Ascending aorta (tissue), 2 donors: Measurements from ENCODE around the gene KCNH3. TPM values are rescaled to one million over a fixed set of nuclear protein-coding genes. Genes with fewer than 3 reads are reported as not detected.

Experiments
- DNase-seq, 2 donors: peaks; one replicate each; pipeline ENCODE4 v3.0.0-alpha.2; 2019; ENCODE audit warnings: low spot score in 2 of 2
- H3K27ac ChIP-seq, 2 donors: fragments of 200-600 bp; sonication (generic); one replicate each; pipeline ENCODE4 v1.5.1; 2016 to 2017; ENCODE audit warnings: mild to moderate bottlenecking in 1 of 2
- H3K27me3 ChIP-seq: fragments of 200-600 bp; sonication (generic); one replicate; pipeline ENCODE4 v1.5.1; 2017
- H3K36me3 ChIP-seq, 2 donors: fragments of 200-600 bp; sonication (generic); one replicate each; pipeline ENCODE4 v1.5.1; 2016
- H3K4me1 ChIP-seq, 2 donors: fragments of 200-600 bp; sonication (generic); one replicate each; pipeline ENCODE4 v1.5.1; 2016 to 2017; ENCODE audit warnings: mild to moderate bottlenecking in 1 of 2
- H3K4me3 ChIP-seq, 2 donors: fragments of 200-600 bp; sonication (generic); one replicate each; pipeline ENCODE4 v1.5.1; 2016 to 2017; ENCODE audit warnings: mild to moderate bottlenecking in 1 of 2
- H3K9me3 ChIP-seq, 2 donors: fragments of 200-600 bp; sonication (generic); one replicate each; pipeline ENCODE4 v1.5.1; 2016
- intact Hi-C: fragments of 100-400 bp; cut with DNase I; formaldehyde crosslinking; loops from one replicate; pipeline ENCODE4 v1.15.1; 2023
- total RNA-seq: library from RNA; depleted of rRNA; stranded (reverse); fragments of >200 nt; gene quantifications from one replicate; pipeline ENCODE4 v1.1.0, GENCODE V29; 2016
- TF ChIP-seq, protein P1 (sequence below), 3 experiments: fragments of 200-600 bp in 2 of 3; fragments of 450-650 bp in 1 of 3; sonication (generic) in 2 of 3; IDR thresholded peaks; one replicate each; pipeline ENCODE4 v1.5.1; 2016 to 2019; ENCODE audit warnings: antibody characterized with exemption in 3 of 3, mild to moderate bottlenecking in 1 of 3, moderate library complexity in 1 of 3

Gene KCNH3
- total RNA-seq, 1 donor from 2014 or later, result not detected

DNA sequence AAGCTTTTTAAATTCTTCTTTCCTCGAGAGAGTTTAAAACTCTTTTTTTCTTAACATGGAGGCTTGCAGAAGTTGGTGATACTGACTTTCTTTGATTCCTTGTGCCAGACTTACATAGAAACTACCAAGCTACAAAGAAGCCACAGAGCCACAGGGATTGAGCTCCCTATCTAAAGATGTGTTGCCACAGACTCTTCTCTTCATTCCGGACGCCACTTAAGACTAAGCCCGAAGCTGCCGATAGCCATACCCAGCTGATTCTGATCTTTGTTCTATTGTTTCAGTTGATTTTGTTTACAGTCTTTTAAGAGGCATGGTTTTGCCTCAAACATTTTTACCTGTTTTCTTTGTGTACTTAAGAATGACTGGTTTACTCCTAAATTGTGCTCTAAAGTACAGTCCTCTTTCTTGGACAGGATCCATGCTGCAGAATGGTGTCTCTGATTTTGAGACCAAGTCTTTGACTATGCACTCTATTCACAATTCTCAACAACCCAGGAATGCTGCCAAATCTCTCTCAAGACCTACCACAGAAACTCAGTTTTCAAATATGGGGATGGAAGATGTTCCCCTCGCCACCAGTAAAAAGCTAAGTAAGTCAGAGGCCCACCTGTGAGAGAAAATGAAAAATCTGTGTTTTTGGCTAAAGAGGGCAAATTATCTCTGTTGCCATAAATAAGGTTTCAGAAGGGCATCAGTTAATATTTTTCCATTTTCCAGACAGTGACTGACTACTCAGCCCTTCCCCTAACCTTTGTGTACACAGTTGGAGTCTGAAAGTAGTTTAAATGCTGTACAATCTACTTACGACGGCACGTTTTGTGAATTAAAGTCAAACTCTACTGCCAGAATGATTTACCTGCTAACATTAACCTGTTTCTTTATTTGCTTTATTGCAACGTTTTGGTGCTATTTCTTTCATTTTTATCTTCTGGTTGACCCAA is 42.1 kb upstream of the KCNH3 start:
- TF ChIP-seq, protein P1, sequence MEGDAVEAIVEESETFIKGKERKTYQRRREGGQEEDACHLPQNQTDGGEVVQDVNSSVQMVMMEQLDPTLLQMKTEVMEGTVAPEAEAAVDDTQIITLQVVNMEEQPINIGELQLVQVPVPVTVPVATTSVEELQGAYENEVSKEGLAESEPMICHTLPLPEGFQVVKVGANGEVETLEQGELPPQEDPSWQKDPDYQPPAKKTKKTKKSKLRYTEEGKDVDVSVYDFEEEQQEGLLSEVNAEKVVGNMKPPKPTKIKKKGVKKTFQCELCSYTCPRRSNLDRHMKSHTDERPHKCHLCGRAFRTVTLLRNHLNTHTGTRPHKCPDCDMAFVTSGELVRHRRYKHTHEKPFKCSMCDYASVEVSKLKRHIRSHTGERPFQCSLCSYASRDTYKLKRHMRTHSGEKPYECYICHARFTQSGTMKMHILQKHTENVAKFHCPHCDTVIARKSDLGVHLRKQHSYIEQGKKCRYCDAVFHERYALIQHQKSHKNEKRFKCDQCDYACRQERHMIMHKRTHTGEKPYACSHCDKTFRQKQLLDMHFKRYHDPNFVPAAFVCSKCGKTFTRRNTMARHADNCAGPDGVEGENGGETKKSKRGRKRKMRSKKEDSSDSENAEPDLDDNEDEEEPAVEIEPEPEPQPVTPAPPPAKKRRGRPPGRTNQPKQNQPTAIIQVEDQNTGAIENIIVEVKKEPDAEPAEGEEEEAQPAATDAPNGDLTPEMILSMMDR (IDR thresholded peaks at IDR 0.05), result no peak
- Histone ChIP-seq H3K27ac (no peak overlapping the region), H3K4me1 (no peaks in the 10 kb centered on the region), H3K9me3 (no peaks in the 10 kb centered on the region), H3K27me3 (no peaks in the 10 kb centered on the region), H3K4me3 (no peak overlapping the region), H3K36me3 (peaks cover 7 to 19% of the 10 kb centered on the region in 2 donors)
- intact Hi-C loops, result no loop called here
- no peak for DNase-seq

DNA sequence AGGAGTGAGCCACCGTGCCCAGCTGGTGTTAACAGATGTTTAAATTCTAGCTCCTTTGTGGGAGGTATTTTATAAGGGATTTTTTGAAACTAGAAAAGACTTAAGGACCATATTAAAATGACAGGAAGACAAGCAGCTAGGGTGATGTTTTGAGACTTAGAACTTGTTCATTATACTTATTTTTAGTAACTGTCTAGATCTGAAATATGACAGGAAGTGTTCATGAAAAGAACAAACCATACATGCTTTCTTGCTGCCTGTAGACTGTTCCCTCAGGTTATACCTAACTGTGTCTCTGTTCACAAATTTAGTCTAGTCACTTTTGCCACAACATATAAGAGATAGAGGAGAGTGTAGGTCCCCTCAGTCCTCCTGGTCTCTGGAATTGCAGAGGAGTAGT is 36.9 kb upstream of the KCNH3 start:
- intact Hi-C loops, result no loop called here
- H3K9me3 ChIP-seq, result no peaks in the 10 kb centered on the region
- no peaks in the 10 kb centered on the region for H3K27me3 ChIP-seq
- no peaks in the 10 kb centered on the region for H3K4me1 ChIP-seq
- no peak overlapping the region for H3K27ac ChIP-seq
- H3K4me3 ChIP-seq, result no peak overlapping the region
- DNase-seq, result no peak
- TF ChIP-seq, protein P1 (IDR thresholded peaks at IDR 0.05), result no peak
- H3K36me3 ChIP-seq, result peaks cover 2 to 11% of the 10 kb centered on the region in 2 donors

DNA sequence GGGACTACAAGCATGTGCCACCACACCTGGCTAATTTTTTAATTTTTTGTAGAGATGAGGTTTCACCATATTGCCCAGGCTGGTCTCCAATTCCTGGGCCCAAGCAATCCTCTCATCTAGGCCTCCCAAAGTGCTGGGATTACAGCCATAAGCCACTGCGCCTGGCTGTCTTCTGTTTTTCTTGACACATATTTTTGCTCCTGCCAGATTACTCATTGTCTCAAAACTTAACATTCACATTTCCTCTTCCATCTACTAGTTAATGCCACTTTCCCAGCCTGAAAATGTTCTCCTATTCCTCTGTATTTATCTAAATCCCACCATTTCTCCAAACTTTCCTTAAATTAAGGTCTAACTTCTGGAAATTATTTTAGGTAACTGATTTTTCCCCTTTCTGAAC is 36.2 kb upstream of the KCNH3 start:
- no peaks in the 10 kb centered on the region for H3K9me3 ChIP-seq
- no peak overlapping the region for H3K4me3 ChIP-seq
- no peak for DNase-seq
- no peaks in the 10 kb centered on the region for H3K27me3 ChIP-seq
- H3K27ac ChIP-seq, result no peak overlapping the region
- intact Hi-C loops, result no loop called here
- no peaks in the 10 kb centered on the region for H3K4me1 ChIP-seq
- H3K36me3 ChIP-seq, result peaks cover 2 to 11% of the 10 kb centered on the region in 2 donors
- TF ChIP-seq, protein P1 (IDR thresholded peaks at IDR 0.05), result no peak

DNA sequence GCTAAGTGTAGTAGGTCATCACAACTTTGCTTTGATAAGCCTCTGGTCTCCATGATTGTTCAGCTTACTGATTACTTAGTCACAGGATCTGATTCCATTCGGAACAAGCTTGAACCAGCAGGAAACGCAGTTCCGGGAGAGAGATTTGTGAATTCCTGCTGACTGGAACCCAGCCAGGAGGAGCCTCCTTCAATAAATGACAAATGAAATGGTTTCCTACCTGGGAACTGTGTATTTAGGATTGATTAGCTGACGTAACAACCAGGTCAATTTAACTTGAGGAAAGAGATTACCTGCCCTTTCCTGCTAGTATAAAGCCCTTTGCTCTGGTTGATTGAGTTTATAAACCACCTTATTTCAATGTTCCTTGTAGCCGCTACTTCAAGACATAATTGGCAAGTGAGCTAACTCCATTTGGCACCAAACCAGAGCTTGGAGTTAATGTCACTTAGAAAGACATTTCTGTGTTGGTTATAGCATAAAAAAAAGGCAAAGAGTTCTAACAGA is 35.1 kb upstream of the KCNH3 start:
- no peak overlapping the region for H3K27ac ChIP-seq
- peaks cover 1 to 11% of the 10 kb centered on the region in 2 donors for H3K36me3 ChIP-seq
- no peaks in the 10 kb centered on the region for H3K9me3 ChIP-seq
- H3K4me1 ChIP-seq, result no peaks in the 10 kb centered on the region
- H3K4me3 ChIP-seq, result no peak overlapping the region
- no peak for DNase-seq
- H3K27me3 ChIP-seq, result no peaks in the 10 kb centered on the region
- TF ChIP-seq, protein P1 (IDR thresholded peaks at IDR 0.05), result no peak
- intact Hi-C loops, result no loop called here

DNA sequence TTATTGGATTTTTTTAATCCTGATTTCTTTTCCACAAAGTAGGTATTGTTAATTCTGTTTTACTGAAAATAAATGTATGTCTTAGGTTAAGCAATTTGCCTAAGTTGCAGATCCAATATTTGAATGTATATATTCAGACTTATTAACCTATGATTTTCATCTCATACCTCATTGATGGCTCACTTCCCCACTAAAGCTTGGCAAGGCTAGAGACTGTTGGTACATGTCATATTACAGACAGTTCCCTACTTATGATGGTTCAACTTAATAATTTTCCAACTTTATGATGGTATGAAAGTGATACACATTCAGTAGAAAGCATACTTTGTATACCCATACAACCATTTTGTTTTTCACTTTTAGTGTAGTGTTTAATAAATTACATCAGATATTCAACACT is 33.2 kb upstream of the KCNH3 start:
- Histone ChIP-seq H3K27me3 (no peaks in the 10 kb centered on the region), H3K9me3 (no peaks in the 10 kb centered on the region), H3K4me1 (no peaks in the 10 kb centered on the region), H3K4me3 (no peak overlapping the region), H3K36me3 (peaks cover 0 to 6% of the 10 kb centered on the region in 2 donors), H3K27ac (no peak overlapping the region)
- intact Hi-C loops, result no loop called here
- TF ChIP-seq, protein P1 (IDR thresholded peaks at IDR 0.05), result no peak
- no peak for DNase-seq
